Neural progenitor cell (in vitro differentiated cells): Measurements from ENCODE around the gene CUL5.
"Not testable (repeated sequence)": the region's sequence is repeated elsewhere in the genome, so short reads cannot be mapped to it uniquely, and the experiment has no call there.

Experiments used
- EZH2 ChIP-seq: fragments of 200-600 bp; sonication (generic); IDR thresholded peaks from 2 replicates; pipeline ENCODE4 v1.6.1; 2017; ENCODE audit warnings: antibody characterized with exemption, mild to moderate bottlenecking, moderate library complexity
- TF ChIP-seq, protein P1 (sequence below): fragments of 200-600 bp; sonication (generic); IDR thresholded peaks from 2 replicates; pipeline ENCODE4 v1.5.1; 2017; ENCODE audit warnings: antibody characterized with exemption, mild to moderate bottlenecking

DNA sequence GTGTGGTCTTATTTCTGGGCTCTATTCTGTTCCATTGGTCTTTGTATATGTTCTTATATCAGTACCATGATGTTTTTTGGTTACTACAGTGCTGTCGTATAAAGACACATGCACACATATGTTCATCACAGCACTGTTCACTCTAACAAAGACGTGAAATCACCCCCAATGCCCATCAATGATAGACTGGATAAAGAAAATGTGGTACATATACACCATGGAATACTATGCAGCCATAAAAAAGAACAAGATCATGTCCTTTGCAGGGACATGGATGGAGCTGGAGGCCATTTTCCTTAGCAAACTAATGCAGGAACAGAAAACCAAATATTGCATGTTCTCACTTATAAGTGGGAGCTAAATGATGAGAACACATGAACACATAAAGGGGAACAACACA lies 22.9 kb downstream of the CUL5 start:
- TF ChIP-seq, protein P1, sequence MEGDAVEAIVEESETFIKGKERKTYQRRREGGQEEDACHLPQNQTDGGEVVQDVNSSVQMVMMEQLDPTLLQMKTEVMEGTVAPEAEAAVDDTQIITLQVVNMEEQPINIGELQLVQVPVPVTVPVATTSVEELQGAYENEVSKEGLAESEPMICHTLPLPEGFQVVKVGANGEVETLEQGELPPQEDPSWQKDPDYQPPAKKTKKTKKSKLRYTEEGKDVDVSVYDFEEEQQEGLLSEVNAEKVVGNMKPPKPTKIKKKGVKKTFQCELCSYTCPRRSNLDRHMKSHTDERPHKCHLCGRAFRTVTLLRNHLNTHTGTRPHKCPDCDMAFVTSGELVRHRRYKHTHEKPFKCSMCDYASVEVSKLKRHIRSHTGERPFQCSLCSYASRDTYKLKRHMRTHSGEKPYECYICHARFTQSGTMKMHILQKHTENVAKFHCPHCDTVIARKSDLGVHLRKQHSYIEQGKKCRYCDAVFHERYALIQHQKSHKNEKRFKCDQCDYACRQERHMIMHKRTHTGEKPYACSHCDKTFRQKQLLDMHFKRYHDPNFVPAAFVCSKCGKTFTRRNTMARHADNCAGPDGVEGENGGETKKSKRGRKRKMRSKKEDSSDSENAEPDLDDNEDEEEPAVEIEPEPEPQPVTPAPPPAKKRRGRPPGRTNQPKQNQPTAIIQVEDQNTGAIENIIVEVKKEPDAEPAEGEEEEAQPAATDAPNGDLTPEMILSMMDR: not testable (repeated sequence)
- not testable (repeated sequence) for TF ChIP-seq EZH2
